Hepatocyte (in vitro differentiated cells): ENCODE results near the gene TNS3.

Source experiments
- EZH2 ChIP-seq: fragments of 200-600 bp; sonication (generic); IDR thresholded peaks from 2 replicates; pipeline ENCODE4 v1.6.1; 2016; ENCODE audit warnings: antibody characterized with exemption, mild to moderate bottlenecking, borderline replicate concordance
- EZH2phosphoT487 ChIP-seq: fragments of 200-600 bp; sonication (generic); IDR thresholded peaks from one replicate; pipeline ENCODE4 v1.6.1; 2018; ENCODE audit warnings: antibody characterized with exemption, mild to moderate bottlenecking, low read depth, moderate library complexity; ENCODE audit not compliant: unreplicated experiment, severe bottlenecking
- TF ChIP-seq, protein P1 (sequence below): fragments of 200-600 bp; sonication (generic); IDR thresholded peaks from 2 replicates; pipeline ENCODE4 v1.5.1; 2016; ENCODE audit warnings: antibody characterized with exemption, mild to moderate bottlenecking; ENCODE audit not compliant: poor library complexity

DNA sequence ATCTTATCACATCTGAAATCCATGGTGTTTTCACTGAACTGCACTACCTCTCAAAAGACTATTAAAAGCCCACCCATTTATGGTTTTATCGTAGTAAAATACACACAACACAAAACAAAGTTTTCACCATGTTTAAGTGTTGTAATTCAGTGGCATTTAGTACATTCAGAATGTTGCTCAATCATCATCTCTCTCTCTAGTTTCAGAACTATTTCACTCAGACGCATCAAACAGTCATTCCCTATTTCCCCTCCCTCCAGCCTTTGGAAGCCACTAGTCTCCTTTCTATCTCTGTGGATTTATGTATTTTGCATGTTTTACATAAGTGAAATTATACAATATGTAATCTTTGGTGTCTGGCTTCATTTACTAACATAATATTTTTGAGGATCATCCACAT lies 332.6 kb downstream of the TNS3 start:
- TF ChIP-seq, protein P1, sequence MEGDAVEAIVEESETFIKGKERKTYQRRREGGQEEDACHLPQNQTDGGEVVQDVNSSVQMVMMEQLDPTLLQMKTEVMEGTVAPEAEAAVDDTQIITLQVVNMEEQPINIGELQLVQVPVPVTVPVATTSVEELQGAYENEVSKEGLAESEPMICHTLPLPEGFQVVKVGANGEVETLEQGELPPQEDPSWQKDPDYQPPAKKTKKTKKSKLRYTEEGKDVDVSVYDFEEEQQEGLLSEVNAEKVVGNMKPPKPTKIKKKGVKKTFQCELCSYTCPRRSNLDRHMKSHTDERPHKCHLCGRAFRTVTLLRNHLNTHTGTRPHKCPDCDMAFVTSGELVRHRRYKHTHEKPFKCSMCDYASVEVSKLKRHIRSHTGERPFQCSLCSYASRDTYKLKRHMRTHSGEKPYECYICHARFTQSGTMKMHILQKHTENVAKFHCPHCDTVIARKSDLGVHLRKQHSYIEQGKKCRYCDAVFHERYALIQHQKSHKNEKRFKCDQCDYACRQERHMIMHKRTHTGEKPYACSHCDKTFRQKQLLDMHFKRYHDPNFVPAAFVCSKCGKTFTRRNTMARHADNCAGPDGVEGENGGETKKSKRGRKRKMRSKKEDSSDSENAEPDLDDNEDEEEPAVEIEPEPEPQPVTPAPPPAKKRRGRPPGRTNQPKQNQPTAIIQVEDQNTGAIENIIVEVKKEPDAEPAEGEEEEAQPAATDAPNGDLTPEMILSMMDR, result no peak
- TF ChIP-seq EZH2 (no peak), EZH2phosphoT487 (no peak)
